ENCODE data around the gene CARM1.

GRCh38 chr19:10862561-10863106 lies 8.7 kb upstream of the CARM1 start:
- TF ChIP-seq CTCF (IDR thresholded peaks at IDR 0.05) (no peak), POLR2A (IDR thresholded peaks at IDR 0.05) (no peak)

Measured in prostate gland (tissue), 2 donors.